Measurements from ENCODE around the gene GAGE10. TPM values are rescaled to one million over a fixed set of nuclear protein-coding genes. Genes with fewer than 3 reads are reported as not detected.

The GAGE10 gene
- total and polyA plus RNA-seq, 2 of the 4 experiments (the other 2 are of a cell fraction): not detected

GRCh38 chrX:49260221-49260985, 43.0 kb upstream of the GAGE10 start:
- H3K27me3 ChIP-seq (ENCODE audit: control insufficient read depth, insufficient read depth, low read length): peaks cover 6% of the 10 kb centered on the region; the same call in 1 of the 2 replicates

More at GRCh38 chrX:49260221-49260985, 43.0 kb upstream of the GAGE10 start:
- whole genome bisulfite sequencing, 2 experiments (ENCODE audit: extremely low coverage in 2 of 2, insufficient read length in 1 of 2): 67% methylated on average over 5 of the region's 17 CpGs; no CpG with 5 or more reads in 1 of the 2 experiments
- Histone ChIP-seq H3K14ac (replicated peaks; ENCODE audit: low read depth, low read length) (no peak overlapping the region), H2BK5ac (ENCODE audit: low read depth, low read length, poor library complexity, severe bottlenecking) (no peak overlapping the region), H2BK20ac (ENCODE audit: low read depth, low read length) (no peak overlapping the region), H3K9me3 (ENCODE audit: control insufficient read depth, insufficient read depth, low read length) (peaks cover 1% of the 10 kb centered on the region; the same call in 1 of the 2 replicates), H3K18ac (ENCODE audit: low read depth, low read length) (no peak overlapping the region), H4K91ac (ENCODE audit: insufficient read depth, low read depth, low read length) (no peak overlapping the region), H3K36me3 (ENCODE audit: control insufficient read depth, insufficient read depth, low read length) (no peaks in the 10 kb centered on the region), H3K56ac (ENCODE audit: extremely low read depth, insufficient read depth, low read length) (no peak overlapping the region), H3K4ac (ENCODE audit: low read depth, low read length) (no peak overlapping the region), H3K27ac (ENCODE audit: insufficient read depth, low read length) (no peak overlapping the region), H3K4me3 (ENCODE audit: insufficient read depth, low read depth, low read length) (no peak overlapping the region), H3K9me1 (ENCODE audit: insufficient read depth, low read length) (no peaks in the 10 kb centered on the region), H4K20me1 (ENCODE audit: insufficient read depth, low read length) (no peaks in the 10 kb centered on the region), H3K4me1 (ENCODE audit: control insufficient read depth, insufficient read depth, low read length) (no peaks in the 10 kb centered on the region), H2AK9ac (replicated peaks; ENCODE audit: low read depth, low read length, poor library complexity) (no peak overlapping the region), H2AK5ac (ENCODE audit: low read depth, low read length) (no peak overlapping the region), H2AFZ (replicated peaks; ENCODE audit: low read length, poor library complexity) (no peak overlapping the region), H4K8ac (ENCODE audit: low read depth in 2 of 2, low read length in 2 of 2) (no peak overlapping the region), H2BK120ac (ENCODE audit: low read depth, low read length) (no peak overlapping the region), H3K23ac (ENCODE audit: low read depth, low read length) (no peak overlapping the region), H4K5ac (ENCODE audit: low read depth, low read length) (no peak overlapping the region), H3K9ac (ENCODE audit: low read depth, low read length) (no peak overlapping the region), H2BK15ac (ENCODE audit: low read depth, low read length) (no peak overlapping the region), H3K4me2 (ENCODE audit: low read depth, low read length) (no peak overlapping the region), H3K79me1 (ENCODE audit: low read depth in 1 of 2, low read length in 2 of 2) (no peaks in the 10 kb centered on the region)
- CTCF ChIA-PET: no interaction called here
- POLR2A ChIA-PET (ENCODE audit: unreplicated experiment): no interaction called here
- ATAC-seq (ENCODE audit: low read depth) (no peak), DNase-seq (no peak)
- intact Hi-C loops (cut with micrococcal nuclease) (no loop called here), in situ Hi-C loops (cut with MboI; ENCODE audit: low sequenced_read_pairs) (no loop called here), dilution Hi-C loops (cut with HindIII; ENCODE audit: low sequenced_read_pairs, unreplicated experiment) (no loop called here)
- no TSS peak for BruUV-seq (replicated peaks)
- no peak for TF ChIP-seq RAD21 (IDR thresholded peaks at IDR 0.05; ENCODE audit: low read length)
- TF ChIP-seq FOS (IDR thresholded peaks at IDR 0.05; ENCODE audit: low read depth, low read length): no peak

Measured in IMR-90 (cell line).